Liver (tissue), 9 donors: ENCODE results near the gene STPG4. TPM values are rescaled to one million over a fixed set of nuclear protein-coding genes. Genes with fewer than 3 reads are reported as not detected.

Experiments used
- DNase-seq: peaks from one replicate; pipeline ENCODE4 v3.0.0-alpha.2; 2017; ENCODE audit warnings: low spot score
- H3K27ac ChIP-seq, 2 donors: one replicate each; pipeline ENCODE4 v1.7.0; 2013; ENCODE audit warnings: inconsistent platforms in 2 of 2, low read length in 2 of 2, control low read depth in 1 of 2, low read depth in 1 of 2, mild to moderate bottlenecking in 1 of 2
- H3K27me3 ChIP-seq, 4 donors: one replicate each; pipeline versions ENCODE4 v1.6.1 to v1.7.0; 2013; ENCODE audit warnings: low read length in 3 of 4, inconsistent platforms in 1 of 4, mild to moderate bottlenecking in 1 of 4, moderate library complexity in 1 of 4; ENCODE audit not compliant: control insufficient read depth in 4 of 4, insufficient read depth in 4 of 4
- H3K36me3 ChIP-seq, 4 donors: one replicate each; pipeline versions ENCODE4 v1.6.1 to v1.7.0; 2013; ENCODE audit warnings: low read length in 3 of 4, mild to moderate bottlenecking in 3 of 4, low read depth in 1 of 4, moderate library complexity in 1 of 4; ENCODE audit not compliant: control insufficient read depth in 4 of 4, insufficient read depth in 3 of 4
- H3K4me1 ChIP-seq, 4 donors: one replicate each; pipeline versions ENCODE4 v1.6.1 to v1.7.0; 2013; ENCODE audit warnings: low read length in 3 of 4, mild to moderate bottlenecking in 3 of 4, moderate library complexity in 1 of 4; ENCODE audit not compliant: control insufficient read depth in 4 of 4, insufficient read depth in 4 of 4
- H3K4me3 ChIP-seq, 3 donors: one replicate each; pipeline versions ENCODE4 v1.6.1 to v1.7.0; 2013; ENCODE audit warnings: low read length in 3 of 3, control low read depth in 1 of 3, low read depth in 1 of 3, mild to moderate bottlenecking in 1 of 3
- H3K9ac ChIP-seq, 2 donors: one replicate each; pipeline ENCODE4 v1.7.0; 2013; ENCODE audit warnings: low read length in 2 of 2, mild to moderate bottlenecking in 2 of 2, moderate library complexity in 2 of 2, control low read depth in 1 of 2, low read depth in 1 of 2
- H3K9me3 ChIP-seq, 4 donors: one replicate each; pipeline versions ENCODE4 v1.6.1 to v1.7.0; 2013; ENCODE audit warnings: low read length in 3 of 4; ENCODE audit not compliant: control insufficient read depth in 4 of 4
- EGR1 ChIP-seq, 2 donors: IDR thresholded peaks; 2 replicates each; pipeline ENCODE4 v1.6.1; 2016 to 2018; ENCODE audit warnings: antibody characterized with exemption in 2 of 2, low read depth in 2 of 2
- FOXA1 ChIP-seq: IDR thresholded peaks from 2 replicates; pipeline ENCODE4 v1.6.1; 2016; ENCODE audit warnings: antibody characterized with exemption
- FOXA2 ChIP-seq: IDR thresholded peaks from 2 replicates; pipeline ENCODE4 v1.6.1; 2016; ENCODE audit warnings: antibody characterized with exemption
- GABPA ChIP-seq, 2 donors: IDR thresholded peaks in 1 of 2; conservative IDR thresholded peaks in 1 of 2; 2 replicates each; pipeline ENCODE4 v1.6.1; 2016; ENCODE audit warnings: antibody characterized with exemption in 2 of 2, mild to moderate bottlenecking in 1 of 2, moderate library complexity in 1 of 2
- HNF4A ChIP-seq, 2 donors: conservative IDR thresholded peaks; 2 replicates each; pipeline ENCODE4 v1.6.1; 2016; ENCODE audit warnings: antibody characterized with exemption in 2 of 2, mild to moderate bottlenecking in 2 of 2
- HNF4G ChIP-seq: IDR thresholded peaks from 2 replicates; pipeline ENCODE4 v1.6.1; 2016; ENCODE audit warnings: antibody characterized with exemption
- JUND ChIP-seq, 2 donors: IDR thresholded peaks; 2 replicates each; pipeline ENCODE4 v1.6.1; 2016; ENCODE audit warnings: antibody characterized with exemption in 2 of 2
- NR2F2 ChIP-seq: IDR thresholded peaks from 2 replicates; pipeline ENCODE4 v1.6.1; 2016; ENCODE audit warnings: antibody characterized with exemption
- RAD21 ChIP-seq, 2 donors: IDR thresholded peaks; 2 replicates each; pipeline ENCODE4 v1.6.1; 2016; ENCODE audit warnings: antibody characterized with exemption in 2 of 2, mild to moderate bottlenecking in 2 of 2
- RXRA ChIP-seq, 2 donors: IDR thresholded peaks; 2 replicates each; pipeline ENCODE4 v1.6.1; 2017 to 2018; ENCODE audit warnings: antibody characterized with exemption in 2 of 2, mild to moderate bottlenecking in 1 of 2
- SP1 ChIP-seq: IDR thresholded peaks from 2 replicates; pipeline ENCODE4 v1.6.1; 2018; ENCODE audit warnings: antibody characterized with exemption, mild to moderate bottlenecking
- TAF1 ChIP-seq: conservative IDR thresholded peaks from 2 replicates; pipeline ENCODE4 v1.6.1; 2016; ENCODE audit warnings: antibody characterized with exemption, mild to moderate bottlenecking
- YY1 ChIP-seq: IDR thresholded peaks from 2 replicates; pipeline ENCODE4 v1.6.1; 2016; ENCODE audit warnings: antibody characterized with exemption, mild to moderate bottlenecking
- WGBS: extraction: QIAGEN DNeasy Blood & Tissue Kit; methylation state at CpG from one replicate; pipeline ENCODE4 v1.1.7; 2013; 5-methylcytosine and 5-hydroxymethylcytosine counted together
- polyA plus RNA-seq, 2 donors: library from polyadenylated mRNA; stranded (reverse) in 1 of 2; unstranded in 1 of 2; fragments of 200-250 nt in 1 of 2; fragments of >200 nt in 1 of 2; fragmentation: Nextera tagmentation in 1 of 2; extraction: Ambion mirVana in 1 of 2; gene quantifications; one replicate each; pipeline versions ENCODE4 v1.2.1 to v1.2.3, GENCODE V29; 2013 to 2015
- total RNA-seq, 2 donors: library from RNA; depleted of rRNA; stranded (reverse); fragments of >200 nt; gene quantifications; one replicate each; pipeline ENCODE4 v1.2.3, GENCODE V29; 2014
- TF ChIP-seq, protein P1 (sequence below): IDR thresholded peaks from 2 replicates; pipeline ENCODE4 v1.6.1; 2016; ENCODE audit warnings: antibody characterized with exemption
- TF ChIP-seq, protein P2 (sequence below): IDR thresholded peaks from 2 replicates; pipeline ENCODE4 v1.6.1; 2016; ENCODE audit warnings: antibody characterized with exemption, mild to moderate bottlenecking
- TF ChIP-seq, protein P3 (sequence below): IDR thresholded peaks from 2 replicates; pipeline ENCODE4 v1.6.1; 2016; ENCODE audit warnings: antibody characterized with exemption
- TF ChIP-seq, protein P4 (sequence below): fragments of 150-350 bp; IDR thresholded peaks from 2 replicates; pipeline ENCODE4 v1.5.1; 2017; ENCODE audit warnings: improper control_type of control experiment, low read depth, low read length; ENCODE audit not compliant: missing input control
- TF ChIP-seq, protein P5 (sequence below): IDR thresholded peaks from 2 replicates; pipeline ENCODE4 v1.6.1; 2016; ENCODE audit warnings: antibody characterized with exemption
- donor health status: healthy.
- donor health status: healthy.
- donor health status: healthy.
- donor health status: healthy.
- donor health status: healthy.

STPG4 gene
- total and polyA plus RNA-seq, 4 donors, result 0.25 TPM; not detected in 3

DNA sequence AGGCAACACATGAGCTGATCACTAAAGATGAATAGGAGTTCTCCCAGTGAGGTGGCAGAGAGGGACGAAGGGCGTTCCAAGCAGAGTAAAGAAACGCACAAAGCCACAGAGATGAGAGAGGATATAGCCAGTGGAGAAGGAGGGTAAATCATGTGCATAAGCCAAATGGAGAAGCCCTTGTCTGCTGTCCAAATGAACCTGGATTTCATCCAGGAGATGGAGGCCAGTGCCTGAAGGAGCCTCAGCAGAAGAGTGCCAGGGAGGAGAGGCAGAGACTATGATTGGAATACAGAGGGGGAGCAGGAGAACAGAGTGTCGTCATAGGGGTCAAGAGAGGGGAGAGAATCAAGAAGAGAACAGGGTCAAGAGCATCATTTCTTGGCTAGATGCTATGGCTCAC is 48.9 kb upstream of the STPG4 start:
- TF ChIP-seq TAF1 (no peak), RXRA (IDR thresholded peaks at IDR 0.05) (no peak), HNF4A (conservative IDR thresholded peaks at IDR 0.05) (no peak), HNF4G (no peak), JUND (IDR thresholded peaks at IDR 0.05) (no peak), YY1 (no peak)
- TF ChIP-seq, protein P1, sequence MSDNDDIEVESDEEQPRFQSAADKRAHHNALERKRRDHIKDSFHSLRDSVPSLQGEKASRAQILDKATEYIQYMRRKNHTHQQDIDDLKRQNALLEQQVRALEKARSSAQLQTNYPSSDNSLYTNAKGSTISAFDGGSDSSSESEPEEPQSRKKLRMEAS, result no peak
- TF ChIP-seq, protein P2, sequence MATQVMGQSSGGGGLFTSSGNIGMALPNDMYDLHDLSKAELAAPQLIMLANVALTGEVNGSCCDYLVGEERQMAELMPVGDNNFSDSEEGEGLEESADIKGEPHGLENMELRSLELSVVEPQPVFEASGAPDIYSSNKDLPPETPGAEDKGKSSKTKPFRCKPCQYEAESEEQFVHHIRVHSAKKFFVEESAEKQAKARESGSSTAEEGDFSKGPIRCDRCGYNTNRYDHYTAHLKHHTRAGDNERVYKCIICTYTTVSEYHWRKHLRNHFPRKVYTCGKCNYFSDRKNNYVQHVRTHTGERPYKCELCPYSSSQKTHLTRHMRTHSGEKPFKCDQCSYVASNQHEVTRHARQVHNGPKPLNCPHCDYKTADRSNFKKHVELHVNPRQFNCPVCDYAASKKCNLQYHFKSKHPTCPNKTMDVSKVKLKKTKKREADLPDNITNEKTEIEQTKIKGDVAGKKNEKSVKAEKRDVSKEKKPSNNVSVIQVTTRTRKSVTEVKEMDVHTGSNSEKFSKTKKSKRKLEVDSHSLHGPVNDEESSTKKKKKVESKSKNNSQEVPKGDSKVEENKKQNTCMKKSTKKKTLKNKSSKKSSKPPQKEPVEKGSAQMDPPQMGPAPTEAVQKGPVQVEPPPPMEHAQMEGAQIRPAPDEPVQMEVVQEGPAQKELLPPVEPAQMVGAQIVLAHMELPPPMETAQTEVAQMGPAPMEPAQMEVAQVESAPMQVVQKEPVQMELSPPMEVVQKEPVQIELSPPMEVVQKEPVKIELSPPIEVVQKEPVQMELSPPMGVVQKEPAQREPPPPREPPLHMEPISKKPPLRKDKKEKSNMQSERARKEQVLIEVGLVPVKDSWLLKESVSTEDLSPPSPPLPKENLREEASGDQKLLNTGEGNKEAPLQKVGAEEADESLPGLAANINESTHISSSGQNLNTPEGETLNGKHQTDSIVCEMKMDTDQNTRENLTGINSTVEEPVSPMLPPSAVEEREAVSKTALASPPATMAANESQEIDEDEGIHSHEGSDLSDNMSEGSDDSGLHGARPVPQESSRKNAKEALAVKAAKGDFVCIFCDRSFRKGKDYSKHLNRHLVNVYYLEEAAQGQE, result no peak
- TF ChIP-seq, protein P3, sequence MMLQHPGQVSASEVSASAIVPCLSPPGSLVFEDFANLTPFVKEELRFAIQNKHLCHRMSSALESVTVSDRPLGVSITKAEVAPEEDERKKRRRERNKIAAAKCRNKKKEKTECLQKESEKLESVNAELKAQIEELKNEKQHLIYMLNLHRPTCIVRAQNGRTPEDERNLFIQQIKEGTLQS, result no peak
- no peaks in the 10 kb centered on the region for H3K27me3 ChIP-seq
- WGBS, result 91% methylated on average over 4 of the region's 4 CpGs

DNA sequence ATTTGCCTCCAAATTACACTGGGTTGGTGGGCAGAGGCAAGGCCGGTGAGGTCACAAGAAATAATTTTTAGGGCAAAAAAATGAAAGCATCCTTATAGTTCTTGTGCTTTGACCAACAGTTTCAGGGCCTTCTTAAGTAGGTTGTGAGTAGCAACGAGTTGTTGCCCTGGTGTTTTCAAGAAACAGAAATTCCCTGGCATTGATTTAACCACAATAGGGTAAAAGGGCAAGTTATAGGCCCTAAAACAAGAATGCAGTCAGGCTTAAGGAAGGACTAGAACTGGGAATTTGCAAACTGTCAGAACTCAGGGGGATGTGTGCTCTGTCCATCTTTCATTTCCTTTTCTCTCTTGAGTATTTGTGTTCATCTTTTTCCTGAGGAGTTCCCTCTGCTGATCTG is 46.1 kb upstream of the STPG4 start:
- TF ChIP-seq SP1, result no peak
- TF ChIP-seq NR2F2, result peak; percentile 39
- H3K9me3 ChIP-seq, result no peaks in the 10 kb centered on the region
- WGBS, result 85% methylated on average over 2 of the region's 2 CpGs
- H3K9ac ChIP-seq, result no peak overlapping the region
- no peak overlapping the region for H3K27ac ChIP-seq
- no peaks in the 10 kb centered on the region for H3K36me3 ChIP-seq
- H3K4me1 ChIP-seq, result peaks cover 0 to 6% (median 3%) of the 10 kb centered on the region in 4 donors
- DNase-seq, result no peak
- no peaks in the 10 kb centered on the region for H3K27me3 ChIP-seq
- H3K4me3 ChIP-seq, result no peak overlapping the region

More for the DNA sequence above, 48.9 kb upstream of the STPG4 start:
- H3K36me3 ChIP-seq, result no peaks in the 10 kb centered on the region
- H3K9me3 ChIP-seq, result no peaks in the 10 kb centered on the region
- no peak overlapping the region for H3K4me3 ChIP-seq
- no peak overlapping the region for H3K9ac ChIP-seq
- DNase-seq, result no peak
- peaks cover 0 to 4% (median 0%) of the 10 kb centered on the region in 4 donors for H3K4me1 ChIP-seq
- H3K27ac ChIP-seq, result no peak overlapping the region

DNA sequence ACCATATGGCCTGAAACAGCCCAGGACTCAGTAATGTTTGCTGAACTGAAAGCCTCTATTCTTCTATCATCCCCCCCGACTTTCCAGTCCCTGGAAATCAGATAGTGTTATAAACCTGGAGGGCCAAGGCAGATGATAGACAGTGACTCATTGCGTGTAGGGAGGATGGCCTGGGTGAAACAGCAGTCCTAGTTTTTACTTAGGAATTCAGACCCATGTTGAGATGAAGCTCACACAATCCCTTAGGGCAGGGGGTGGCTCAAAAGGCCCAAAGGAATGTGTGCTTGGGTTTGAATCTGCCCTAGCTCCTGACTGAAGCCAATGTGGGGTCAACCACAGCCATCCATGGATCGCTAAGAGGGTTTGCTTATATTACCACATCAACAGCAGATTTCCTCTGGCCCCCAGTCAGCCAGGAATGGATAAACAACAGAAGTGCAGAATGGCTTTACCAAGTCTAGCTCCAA is 43.9 kb upstream of the STPG4 start:
- 92% methylated on average over 3 of the region's 3 CpGs for WGBS
- Histone ChIP-seq H3K27me3 (no peaks in the 10 kb centered on the region), H3K9ac (no peak overlapping the region), H3K4me1 (peaks cover 0 to 10% (median 5%) of the 10 kb centered on the region in 4 donors), H3K4me3 (no peak overlapping the region), H3K27ac (no peak overlapping the region), H3K36me3 (no peaks in the 10 kb centered on the region), H3K9me3 (no peaks in the 10 kb centered on the region)
- TF ChIP-seq, protein P4, sequence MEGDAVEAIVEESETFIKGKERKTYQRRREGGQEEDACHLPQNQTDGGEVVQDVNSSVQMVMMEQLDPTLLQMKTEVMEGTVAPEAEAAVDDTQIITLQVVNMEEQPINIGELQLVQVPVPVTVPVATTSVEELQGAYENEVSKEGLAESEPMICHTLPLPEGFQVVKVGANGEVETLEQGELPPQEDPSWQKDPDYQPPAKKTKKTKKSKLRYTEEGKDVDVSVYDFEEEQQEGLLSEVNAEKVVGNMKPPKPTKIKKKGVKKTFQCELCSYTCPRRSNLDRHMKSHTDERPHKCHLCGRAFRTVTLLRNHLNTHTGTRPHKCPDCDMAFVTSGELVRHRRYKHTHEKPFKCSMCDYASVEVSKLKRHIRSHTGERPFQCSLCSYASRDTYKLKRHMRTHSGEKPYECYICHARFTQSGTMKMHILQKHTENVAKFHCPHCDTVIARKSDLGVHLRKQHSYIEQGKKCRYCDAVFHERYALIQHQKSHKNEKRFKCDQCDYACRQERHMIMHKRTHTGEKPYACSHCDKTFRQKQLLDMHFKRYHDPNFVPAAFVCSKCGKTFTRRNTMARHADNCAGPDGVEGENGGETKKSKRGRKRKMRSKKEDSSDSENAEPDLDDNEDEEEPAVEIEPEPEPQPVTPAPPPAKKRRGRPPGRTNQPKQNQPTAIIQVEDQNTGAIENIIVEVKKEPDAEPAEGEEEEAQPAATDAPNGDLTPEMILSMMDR, result no peak
- TF ChIP-seq GABPA (IDR thresholded peaks at IDR 0.05 in 1 of 2, conservative IDR thresholded peaks at IDR 0.05 in 1 of 2) (no peak), NR2F2 (no peak), HNF4G (no peak), FOXA2 (no peak), JUND (IDR thresholded peaks at IDR 0.05) (no peak), HNF4A (conservative IDR thresholded peaks at IDR 0.05) (no peak), SP1 (no peak), FOXA1 (no peak), RXRA (IDR thresholded peaks at IDR 0.05) (no peak), EGR1 (IDR thresholded peaks at IDR 0.05; ENCODE audit: low read depth in 2 of 2) (no peak), TAF1 (no peak), RAD21 (IDR thresholded peaks at IDR 0.05) (no peak)
- TF ChIP-seq, protein P5, sequence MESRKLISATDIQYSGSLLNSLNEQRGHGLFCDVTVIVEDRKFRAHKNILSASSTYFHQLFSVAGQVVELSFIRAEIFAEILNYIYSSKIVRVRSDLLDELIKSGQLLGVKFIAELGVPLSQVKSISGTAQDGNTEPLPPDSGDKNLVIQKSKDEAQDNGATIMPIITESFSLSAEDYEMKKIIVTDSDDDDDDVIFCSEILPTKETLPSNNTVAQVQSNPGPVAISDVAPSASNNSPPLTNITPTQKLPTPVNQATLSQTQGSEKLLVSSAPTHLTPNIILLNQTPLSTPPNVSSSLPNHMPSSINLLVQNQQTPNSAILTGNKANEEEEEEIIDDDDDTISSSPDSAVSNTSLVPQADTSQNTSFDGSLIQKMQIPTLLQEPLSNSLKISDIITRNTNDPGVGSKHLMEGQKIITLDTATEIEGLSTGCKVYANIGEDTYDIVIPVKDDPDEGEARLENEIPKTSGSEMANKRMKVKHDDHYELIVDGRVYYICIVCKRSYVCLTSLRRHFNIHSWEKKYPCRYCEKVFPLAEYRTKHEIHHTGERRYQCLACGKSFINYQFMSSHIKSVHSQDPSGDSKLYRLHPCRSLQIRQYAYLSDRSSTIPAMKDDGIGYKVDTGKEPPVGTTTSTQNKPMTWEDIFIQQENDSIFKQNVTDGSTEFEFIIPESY, result no peak
- TF ChIP-seq, protein P3, result no peak
- DNase-seq, result no peak
